ENCODE data around the gene GUCY1A2. TPM values are rescaled to one million over a fixed set of nuclear protein-coding genes. Genes with fewer than 3 reads are reported as not detected.
"Not testable (repeated sequence)": the region's sequence is repeated elsewhere in the genome, so short reads cannot be mapped to it uniquely, and the experiment has no call there.

GUCY1A2 gene
- total RNA-seq, 1 donor from 2014 or later = 11.0 TPM

GRCh38 chr11:106959386-106959785, 58.9 kb downstream of the GUCY1A2 start:
- no peak for DNase-seq (ENCODE audit: low spot score)
- intact Hi-C loops (cut with DNase I) = no loop called here

- intact Hi-C loops (cut with DNase I) = no loop called here
- no peak for DNase-seq (ENCODE audit: low spot score)
These were observed 59.6 kb downstream of the GUCY1A2 start for GRCh38 chr11:106958517-106959248.

GRCh38 chr11:106957030-106957482, 61.2 kb downstream of the GUCY1A2 start:
- intact Hi-C loops (cut with DNase I) = no loop called here
- DNase-seq (ENCODE audit: low spot score) = no peak

- intact Hi-C loops (cut with DNase I) = no loop called here
- no peak for DNase-seq (ENCODE audit: low spot score)
These were observed 68.2 kb downstream of the GUCY1A2 start for GRCh38 chr11:106950067-106950491.

GRCh38 chr11:106943089-106943488, 75.2 kb downstream of the GUCY1A2 start:
- no peak for DNase-seq (ENCODE audit: low spot score)
- intact Hi-C loops (cut with DNase I) = no loop called here

- DNase-seq (ENCODE audit: low spot score) = no peak
- intact Hi-C loops (cut with DNase I) = no loop called here
These were observed 79.1 kb downstream of the GUCY1A2 start for GRCh38 chr11:106939157-106939556.

- intact Hi-C loops (cut with DNase I) = no loop called here
- no peak for DNase-seq (ENCODE audit: low spot score)
These were observed 81.2 kb downstream of the GUCY1A2 start for GRCh38 chr11:106937111-106937510.

- no peak for DNase-seq (ENCODE audit: low spot score)
- intact Hi-C loops (cut with DNase I) = no loop called here
These were observed 93.0 kb downstream of the GUCY1A2 start for GRCh38 chr11:106925245-106925644.

GRCh38 chr11:106920899-106921509, 97.3 kb downstream of the GUCY1A2 start:
- intact Hi-C loops (cut with DNase I) = no loop called here
- no peak for DNase-seq (ENCODE audit: low spot score)

- no peak for DNase-seq (ENCODE audit: low spot score)
- intact Hi-C loops (cut with DNase I) = no loop called here
These were observed 100.3 kb downstream of the GUCY1A2 start for GRCh38 chr11:106917973-106918372.

GRCh38 chr11:106914409-106914808, 103.9 kb downstream of the GUCY1A2 start:
- intact Hi-C loops (cut with DNase I) = no loop called here
- no peak for DNase-seq (ENCODE audit: low spot score)

- intact Hi-C loops (cut with DNase I) = no loop called here
- DNase-seq (ENCODE audit: low spot score) = no peak
These were observed 105.1 kb downstream of the GUCY1A2 start for GRCh38 chr11:106913141-106913540.

GRCh38 chr11:106904826-106905225, 113.5 kb downstream of the GUCY1A2 start:
- no peak for DNase-seq (ENCODE audit: low spot score)
- intact Hi-C loops (cut with DNase I) = no loop called here

- intact Hi-C loops (cut with DNase I) = no loop called here
- no peak for DNase-seq (ENCODE audit: low spot score)
These were observed 128.6 kb downstream of the GUCY1A2 start for GRCh38 chr11:106889718-106890117.

- no peak for DNase-seq (ENCODE audit: low spot score)
- intact Hi-C loops (cut with DNase I) = no loop called here
These were observed 129.9 kb downstream of the GUCY1A2 start for GRCh38 chr11:106888386-106888785.

- intact Hi-C loops (cut with DNase I); DNase-seq (ENCODE audit: low spot score): not testable (repeated sequence)
These were observed 134.6 kb downstream of the GUCY1A2 start for GRCh38 chr11:106883693-106884092.

- DNase-seq (ENCODE audit: low spot score) = no peak
- intact Hi-C loops (cut with DNase I) = no loop called here
These were observed 138.3 kb downstream of the GUCY1A2 start for GRCh38 chr11:106879832-106880546.

- DNase-seq (ENCODE audit: low spot score) = no peak
- intact Hi-C loops (cut with DNase I) = no loop called here
These were observed 139.2 kb downstream of the GUCY1A2 start for GRCh38 chr11:106879029-106879428.

- no peak for DNase-seq (ENCODE audit: low spot score)
- intact Hi-C loops (cut with DNase I) = no loop called here
These were observed 143.3 kb downstream of the GUCY1A2 start for GRCh38 chr11:106875013-106875412.

GRCh38 chr11:106872246-106872645, 146.0 kb downstream of the GUCY1A2 start:
- no peak for DNase-seq (ENCODE audit: low spot score)
- intact Hi-C loops (cut with DNase I) = no loop called here

GRCh38 chr11:106858200-106858599, 160.1 kb downstream of the GUCY1A2 start:
- intact Hi-C loops (cut with DNase I) = no loop called here
- DNase-seq (ENCODE audit: low spot score) = no peak
